Activated B cell treated with CpG ODN at 0.5 μM for 24 hours (primary cell): ENCODE results near the gene CLASP1. TPM values are rescaled to one million over a fixed set of nuclear protein-coding genes. Genes with fewer than 3 reads are reported as not detected.

Experiments used
- ATAC-seq: fragments of 200-7000 bp; cut with Tn5 transposase; one replicate; pipeline ENCODE4 v1.10.0; 2021; ENCODE audit warnings: low read depth, mild to moderate bottlenecking, moderate library complexity
- CTCF ChIA-PET: fragments of 350-600 bp; sonication (Branson Sonifier 250); formaldehyde crosslinking; loops from one replicate; lab custom pipeline; 2021; ENCODE audit warnings: antibody characterized with exemption; lab: Charles Lee
- POLR2A ChIA-PET: fragments of 350-600 bp; sonication (Branson Sonifier 250); formaldehyde crosslinking; loops from one replicate; lab custom pipeline; 2021; ENCODE audit warnings: antibody characterized with exemption; lab: Charles Lee
- DNase-seq: peaks from one replicate; pipeline ENCODE4 v3.0.0; 2022
- H3K27ac Mint-ChIP-seq: one replicate; pipeline ENCODE4 v1.8.0; 2020; ENCODE audit warnings: mixed read lengths
- H3K27me3 Mint-ChIP-seq: one replicate; pipeline ENCODE4 v1.8.0; 2021; ENCODE audit warnings: mixed read lengths
- H3K36me3 Mint-ChIP-seq: one replicate; pipeline ENCODE4 v1.8.0; 2021; ENCODE audit warnings: low read depth, mixed read lengths
- H3K4me1 Mint-ChIP-seq: one replicate; pipeline ENCODE4 v1.8.0; 2021; ENCODE audit warnings: mixed read lengths
- H3K4me3 Mint-ChIP-seq: one replicate; pipeline ENCODE4 v1.8.0; 2020; ENCODE audit warnings: mild to moderate bottlenecking, mixed read lengths
- H3K9me3 Mint-ChIP-seq: one replicate; pipeline ENCODE4 v1.8.0; 2020; ENCODE audit warnings: mixed read lengths
- intact Hi-C: fragments of 100-400 bp; cut with micrococcal nuclease; formaldehyde crosslinking; loops from one replicate; pipeline ENCODE4 v1.15.1; 2024
- total RNA-seq: library from RNA; stranded (reverse); gene quantifications from 2 replicates; pipeline ENCODE4 v1.2.3, GENCODE V29; 2022
- TF ChIP-seq, protein P1 (sequence below): fragments of 200-600 bp; IDR thresholded peaks from one replicate; pipeline ENCODE4 v1.8.0; 2022; ENCODE audit warnings: antibody characterized with exemption, mild to moderate bottlenecking

Gene CLASP1
- total RNA-seq, 1 donor from 2014 or later = 65.0 TPM

- no peak overlapping the region for H3K4me3 Mint-ChIP-seq
- H3K36me3 Mint-ChIP-seq = peaks cover 92% of the 10 kb centered on the region
- no peaks in the 10 kb centered on the region for H3K4me1 Mint-ChIP-seq
- DNase-seq (no peak), ATAC-seq (no peak)
- H3K27me3 Mint-ChIP-seq = no peaks in the 10 kb centered on the region
- POLR2A ChIA-PET = no interaction called here
- H3K9me3 Mint-ChIP-seq = no peaks in the 10 kb centered on the region
- H3K27ac Mint-ChIP-seq = no peak overlapping the region
- CTCF ChIA-PET = no interaction called here
- TF ChIP-seq, protein P1, sequence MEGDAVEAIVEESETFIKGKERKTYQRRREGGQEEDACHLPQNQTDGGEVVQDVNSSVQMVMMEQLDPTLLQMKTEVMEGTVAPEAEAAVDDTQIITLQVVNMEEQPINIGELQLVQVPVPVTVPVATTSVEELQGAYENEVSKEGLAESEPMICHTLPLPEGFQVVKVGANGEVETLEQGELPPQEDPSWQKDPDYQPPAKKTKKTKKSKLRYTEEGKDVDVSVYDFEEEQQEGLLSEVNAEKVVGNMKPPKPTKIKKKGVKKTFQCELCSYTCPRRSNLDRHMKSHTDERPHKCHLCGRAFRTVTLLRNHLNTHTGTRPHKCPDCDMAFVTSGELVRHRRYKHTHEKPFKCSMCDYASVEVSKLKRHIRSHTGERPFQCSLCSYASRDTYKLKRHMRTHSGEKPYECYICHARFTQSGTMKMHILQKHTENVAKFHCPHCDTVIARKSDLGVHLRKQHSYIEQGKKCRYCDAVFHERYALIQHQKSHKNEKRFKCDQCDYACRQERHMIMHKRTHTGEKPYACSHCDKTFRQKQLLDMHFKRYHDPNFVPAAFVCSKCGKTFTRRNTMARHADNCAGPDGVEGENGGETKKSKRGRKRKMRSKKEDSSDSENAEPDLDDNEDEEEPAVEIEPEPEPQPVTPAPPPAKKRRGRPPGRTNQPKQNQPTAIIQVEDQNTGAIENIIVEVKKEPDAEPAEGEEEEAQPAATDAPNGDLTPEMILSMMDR = no peak
- intact Hi-C loops = no loop called here
Observed at GRCh38 chr2:121350402-121350775, 298.9 kb downstream of the CLASP1 start.

GRCh38 chr2:121349721-121350401 is 299.4 kb downstream of the CLASP1 start:
- ChIA-PET CTCF (no interaction called here), POLR2A (no interaction called here)
- H3K36me3 Mint-ChIP-seq = peaks cover 94% of the 10 kb centered on the region
- no peak overlapping the region for H3K27ac Mint-ChIP-seq
- intact Hi-C loops = no loop called here
- H3K9me3 Mint-ChIP-seq = no peaks in the 10 kb centered on the region
- H3K4me3 Mint-ChIP-seq = no peak overlapping the region
- TF ChIP-seq, protein P1 = no peak
- H3K4me1 Mint-ChIP-seq = no peaks in the 10 kb centered on the region
- no peak for ATAC-seq
- no peak for DNase-seq
- no peaks in the 10 kb centered on the region for H3K27me3 Mint-ChIP-seq

GRCh38 chr2:121348128-121348740 is 301.0 kb downstream of the CLASP1 start:
- Mint-ChIP-seq H3K4me1 (no peaks in the 10 kb centered on the region), H3K4me3 (no peak overlapping the region), H3K36me3 (peaks cover 94% of the 10 kb centered on the region), H3K27ac (no peak overlapping the region), H3K27me3 (no peaks in the 10 kb centered on the region), H3K9me3 (no peaks in the 10 kb centered on the region)
- no peak for ATAC-seq
- POLR2A ChIA-PET = no interaction called here
- intact Hi-C loops = no loop called here
- DNase-seq = no peak
- TF ChIP-seq, protein P1 = no peak
- CTCF ChIA-PET = no interaction called here

DNA sequence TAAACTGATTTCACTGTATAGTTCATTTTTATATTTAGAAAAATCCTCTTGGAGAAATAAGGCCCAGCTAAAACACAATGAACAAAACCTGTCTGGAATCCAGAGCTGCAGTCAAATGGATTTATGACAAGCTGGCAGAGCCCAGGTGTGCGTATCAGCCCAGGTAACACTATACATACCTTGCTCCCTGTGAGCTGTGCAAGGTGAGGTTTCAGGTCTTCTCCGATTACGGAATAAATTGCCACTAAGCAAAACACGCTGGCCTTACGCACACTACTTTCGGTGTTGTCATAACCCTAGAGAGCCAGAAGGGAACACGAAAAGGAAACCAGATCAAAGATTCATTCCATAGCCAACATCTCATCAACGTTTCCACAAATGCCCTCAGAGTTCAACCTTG is 302.4 kb downstream of the CLASP1 start:
- H3K27ac Mint-ChIP-seq = no peak overlapping the region
- CTCF ChIA-PET = no interaction called here
- ATAC-seq = no peak
- no peak for DNase-seq
- POLR2A ChIA-PET = interaction anchor here (1.0 kb wide), 1 partner anchor 184 kb away, joined by 3 read pairs; the partner anchor contains the start of gene RNU4ATAC
- intact Hi-C loops = no loop called here
- H3K4me3 Mint-ChIP-seq = no peak overlapping the region
- no peaks in the 10 kb centered on the region for H3K4me1 Mint-ChIP-seq
- no peaks in the 10 kb centered on the region for H3K9me3 Mint-ChIP-seq
- no peaks in the 10 kb centered on the region for H3K27me3 Mint-ChIP-seq
- TF ChIP-seq, protein P1 = no peak
- peaks cover 95% of the 10 kb centered on the region for H3K36me3 Mint-ChIP-seq

GRCh38 chr2:121346407-121346806 is 302.9 kb downstream of the CLASP1 start:
- ChIA-PET CTCF (no interaction called here), POLR2A (interaction anchor here (1.0 kb wide), 1 partner anchor 184 kb away, joined by 3 read pairs; the partner anchor contains the start of gene RNU4ATAC)
- no peak for DNase-seq
- no peak for ATAC-seq
- H3K4me1 Mint-ChIP-seq = no peaks in the 10 kb centered on the region
- no peak overlapping the region for H3K4me3 Mint-ChIP-seq
- H3K36me3 Mint-ChIP-seq = peaks cover 95% of the 10 kb centered on the region
- intact Hi-C loops = no loop called here
- H3K27me3 Mint-ChIP-seq = no peaks in the 10 kb centered on the region
- H3K27ac Mint-ChIP-seq = no peak overlapping the region
- TF ChIP-seq, protein P1 = no peak
- H3K9me3 Mint-ChIP-seq = no peaks in the 10 kb centered on the region
